Hepatocyte (in vitro differentiated cells): Measurements from ENCODE around the gene BRCA1. TPM values are rescaled to one million over a fixed set of nuclear protein-coding genes. Genes with fewer than 3 reads are reported as not detected.

ENCODE experiments used
- DNase-seq: peaks from one replicate; pipeline ENCODE4 v3.0.0-alpha.2; 2016; ENCODE audit warnings: low spot score
- H2AFZ ChIP-seq: fragments of 200-600 bp; sonication (generic); 2 replicates; pipeline ENCODE4 v1.6.0; 2016; ENCODE audit warnings: antibody characterized with exemption, mild to moderate bottlenecking
- H3K27ac ChIP-seq: fragments of 200-600 bp; sonication (generic); 2 replicates; pipeline ENCODE4 v1.5.1; 2016; ENCODE audit warnings: mild to moderate bottlenecking
- H3K27me3 ChIP-seq: fragments of 200-600 bp; sonication (generic); 2 replicates; pipeline ENCODE4 v1.6.1; 2016
- H3K36me3 ChIP-seq: fragments of 200-600 bp; sonication (generic); replicated peaks from 2 replicates; pipeline ENCODE4 v1.5.1; 2016; ENCODE audit warnings: low read depth; ENCODE audit not compliant: insufficient read depth
- H3K4me1 ChIP-seq: fragments of 200-600 bp; sonication (generic); 2 replicates; pipeline ENCODE4 v1.5.1; 2016; ENCODE audit warnings: mild to moderate bottlenecking, moderate library complexity; ENCODE audit not compliant: insufficient read depth
- H3K4me2 ChIP-seq: fragments of 200-600 bp; sonication (generic); 2 replicates; pipeline ENCODE4 v1.6.0; 2016
- H3K4me3 ChIP-seq: fragments of 200-600 bp; sonication (generic); 2 replicates; pipeline ENCODE4 v1.5.1; 2016; ENCODE audit warnings: mild to moderate bottlenecking
- H3K79me2 ChIP-seq: fragments of 200-600 bp; sonication (generic); 2 replicates; pipeline ENCODE4 v1.6.0; 2017; ENCODE audit warnings: mild to moderate bottlenecking
- H3K9me2 ChIP-seq: fragments of 200-600 bp; sonication (generic); replicated peaks from 2 replicates; pipeline ENCODE4 v1.6.0; 2017; ENCODE audit warnings: mild to moderate bottlenecking; ENCODE audit not compliant: insufficient read depth
- H3K9me3 ChIP-seq: fragments of 200-600 bp; sonication (generic); 2 replicates; pipeline ENCODE4 v1.5.1; 2016; ENCODE audit warnings: low read depth, mild to moderate bottlenecking
- H4K20me1 ChIP-seq: fragments of 200-600 bp; sonication (generic); 2 replicates; pipeline ENCODE4 v1.6.0; 2016; ENCODE audit warnings: mild to moderate bottlenecking; ENCODE audit not compliant: insufficient read depth, poor library complexity, severe bottlenecking
- CTCF ChIP-seq: fragments of 200-600 bp; sonication (generic); IDR thresholded peaks from 2 replicates; pipeline ENCODE4 v1.5.1; 2016; ENCODE audit warnings: antibody characterized with exemption, mild to moderate bottlenecking; ENCODE audit not compliant: poor library complexity
- EZH2 ChIP-seq: fragments of 200-600 bp; sonication (generic); IDR thresholded peaks from 2 replicates; pipeline ENCODE4 v1.6.1; 2016; ENCODE audit warnings: antibody characterized with exemption, mild to moderate bottlenecking, borderline replicate concordance
- EZH2phosphoT487 ChIP-seq: fragments of 200-600 bp; sonication (generic); IDR thresholded peaks from one replicate; pipeline ENCODE4 v1.6.1; 2018; ENCODE audit warnings: antibody characterized with exemption, mild to moderate bottlenecking, low read depth, moderate library complexity; ENCODE audit not compliant: unreplicated experiment, severe bottlenecking
- WGBS: methylation state at CpG from one replicate; pipeline ENCODE4 v1.1.6; 2016; ENCODE audit warnings: low lambda C conversion rate; ENCODE audit errors: missing lambda C conversion rate; 5-methylcytosine and 5-hydroxymethylcytosine counted together
- polyA plus RNA-seq: library from polyadenylated mRNA; unstranded; fragments of >200 nt; fragmentation: Nextera tagmentation; extraction: Ambion mirVana; gene quantifications from 2 replicates; pipeline ENCODE4 v1.2.1, GENCODE V29; 2016
- small RNA-seq: library from RNA; depleted of rRNA; stranded (forward); fragments of <200 nt; gene quantifications from one replicate; pipeline ENCODE3, GENCODE V24; 2014
- total RNA-seq: library from RNA; depleted of rRNA; stranded (reverse); fragments of >200 nt; gene quantifications from 2 replicates; pipeline ENCODE4 v1.2.3, GENCODE V29; 2014

BRCA1 gene
- total and polyA plus RNA-seq, 2 experiments from 2014 or later, result 7.0 to 8.0 TPM

- Histone ChIP-seq H3K4me1 (peaks cover 12% of the 10 kb centered on the region), H3K79me2 (peaks cover 36% of the 10 kb centered on the region), H3K4me2 (peak overlapping the region; percentile 93), H3K9me3 (no peaks in the 10 kb centered on the region), H3K27ac (peak overlapping the region; percentile 93), H2AFZ (no peak overlapping the region), H3K4me3 (peak overlapping the region; percentile 38), H3K9me2 (no peaks in the 10 kb centered on the region), H4K20me1 (peaks cover 12% of the 10 kb centered on the region), H3K36me3 (no peaks in the 10 kb centered on the region), H3K27me3 (no peaks in the 10 kb centered on the region)
- no peak for DNase-seq
- WGBS, result 14% methylated on average over 8 of the region's 10 CpGs
- no peak for TF ChIP-seq CTCF
- TF ChIP-seq EZH2phosphoT487, result no peak
Observed at GRCh38 chr17:42999003-42999525, 126.1 kb downstream of the BRCA1 start.

GRCh38 chr17:42997984-42998938 lies 126.9 kb downstream of the BRCA1 start, which contains the start of gene RPL27:
RPL27 (plus strand) TSS chr17:42998419; CDS start chr17:42998751, 332 bp downstream.
- H3K4me2 ChIP-seq, result peak within 1 kb of the TSS; percentile 93
- TF ChIP-seq EZH2, result no peak
- TF ChIP-seq CTCF, result peak; percentile 77

GRCh38 chr17:42997390-42997983 lies 127.7 kb downstream of the BRCA1 start:
- Histone ChIP-seq H3K9me3 (no peaks in the 10 kb centered on the region), H3K27me3 (no peaks in the 10 kb centered on the region), H3K9me2 (no peaks in the 10 kb centered on the region), H4K20me1 (peaks cover 12% of the 10 kb centered on the region), H3K4me2 (peak overlapping the region; percentile 66), H3K27ac (peak overlapping the region; percentile 36), H3K36me3 (no peaks in the 10 kb centered on the region), H3K4me3 (no peak overlapping the region), H3K79me2 (peaks cover 36% of the 10 kb centered on the region), H3K4me1 (peaks cover 12% of the 10 kb centered on the region), H2AFZ (peak overlapping the region; percentile 18)
- no peak for DNase-seq
- TF ChIP-seq CTCF (no peak), EZH2phosphoT487 (no peak), EZH2 (no peak)
- WGBS, result 30% methylated on average over 5 of the region's 5 CpGs

More at GRCh38 chr17:42997984-42998938, 126.9 kb downstream of the BRCA1 start, which contains the start of gene RPL27:
- H3K9me2 ChIP-seq, result no peaks in the 10 kb centered on the region
- peak; percentile 99 for DNase-seq
- H4K20me1 ChIP-seq, result peaks cover 12% of the 10 kb centered on the region
- 1% methylated on average over 49 of the region's 49 CpGs for WGBS
- no peaks in the 10 kb centered on the region for H3K9me3 ChIP-seq
- H3K4me1 ChIP-seq, result peaks cover 12% of the 10 kb centered on the region
- peak within 1 kb of the TSS; percentile 18 for H2AFZ ChIP-seq
- H3K36me3 ChIP-seq, result no peaks in the 10 kb centered on the region
- peak within 1 kb of the TSS; percentile 38 for H3K4me3 ChIP-seq
- H3K27ac ChIP-seq, result peak within 1 kb of the TSS; percentile 93
- H3K79me2 ChIP-seq, result peaks cover 36% of the 10 kb centered on the region
- H3K27me3 ChIP-seq, result no peaks in the 10 kb centered on the region

Small RNA genes lying within 50 kb of the gene (small RNA-seq; reads per million reads assigned to genes)
- gene AC060780.2 (not detected), gene AC060780.3 (not detected), gene AC135721.1 (not detected)

Other genes starting within 250 kb of the BRCA1 start
- 14.2 and 18.2 TPM in 2 replicates for gene G6PC1, start 224.6 kb downstream of the BRCA1 start, total RNA-seq
- 8.2 and 24.2 TPM in 2 replicates for gene G6PC1, start 224.6 kb downstream of the BRCA1 start, polyA plus RNA-seq
- gene AARSD1, start 160.9 kb downstream of the BRCA1 start, total RNA-seq, result 16.9 and 25.8 TPM in 2 replicates
- 41.0 and 50.5 TPM in 2 replicates for gene AARSD1, start 160.9 kb downstream of the BRCA1 start, polyA plus RNA-seq
- 0.64 and 2.4 TPM in 2 replicates for gene PTGES3L, start 145.3 kb downstream of the BRCA1 start, total RNA-seq
- gene PTGES3L, start 145.3 kb downstream of the BRCA1 start, polyA plus RNA-seq, result 0.40 and 0.73 TPM in 2 replicates
- 8.0 and 11.4 TPM in 2 replicates for gene RUNDC1, start 144.8 kb downstream of the BRCA1 start, total RNA-seq
- 19.6 and 20.3 TPM in 2 replicates for gene RUNDC1, start 144.8 kb downstream of the BRCA1 start, polyA plus RNA-seq
- gene RPL27, start 126.9 kb downstream of the BRCA1 start, total RNA-seq, result 1,020 and 1,179 TPM in 2 replicates
- 580 and 602 TPM in 2 replicates for gene RPL27, start 126.9 kb downstream of the BRCA1 start, polyA plus RNA-seq
- gene IFI35, start 118.6 kb downstream of the BRCA1 start, total RNA-seq, result 14.4 and 18.4 TPM in 2 replicates
- 27.5 and 37.8 TPM in 2 replicates for gene IFI35, start 118.6 kb downstream of the BRCA1 start, polyA plus RNA-seq
- 181 and 207 TPM in 2 replicates for gene VAT1, start 103.0 kb downstream of the BRCA1 start, total RNA-seq
- gene VAT1, start 103.0 kb downstream of the BRCA1 start, polyA plus RNA-seq, result 219 and 251 TPM in 2 replicates
- gene RND2, start 100.1 kb downstream of the BRCA1 start, total RNA-seq, result 4.6 and 6.3 TPM in 2 replicates
- gene RND2, start 100.1 kb downstream of the BRCA1 start, polyA plus RNA-seq, result 2.6 and 3.2 TPM in 2 replicates
- gene NBR1, start 45.9 kb upstream of the BRCA1 start, total RNA-seq, result 82.4 and 82.7 TPM in 2 replicates
- gene NBR1, start 45.9 kb upstream of the BRCA1 start, polyA plus RNA-seq, result 37.6 and 37.7 TPM in 2 replicates
- 6.7 and 11.4 TPM in 2 replicates for gene TMEM106A, start 86.5 kb upstream of the BRCA1 start, total RNA-seq
- 7.2 and 8.4 TPM in 2 replicates for gene TMEM106A, start 86.5 kb upstream of the BRCA1 start, polyA plus RNA-seq
- gene CCDC200, start 103.3 kb upstream of the BRCA1 start, total RNA-seq, result not detected in 2 replicates
- 2.8 and 3.2 TPM in 2 replicates for gene CCDC200, start 103.3 kb upstream of the BRCA1 start, polyA plus RNA-seq
- not detected in 2 replicates for gene RNU2-1, start 108.6 kb upstream of the BRCA1 start, total RNA-seq
- 2.9 TPM in 1 of 2 replicates, not detected in the other for gene RNU2-1, start 108.6 kb upstream of the BRCA1 start, polyA plus RNA-seq